Hepatocyte (in vitro differentiated cells): Measurements from ENCODE around the gene CACNA1C. TPM values are rescaled to one million over a fixed set of nuclear protein-coding genes. Genes with fewer than 3 reads are reported as not detected.

ENCODE experiments used
- DNase-seq: peaks from one replicate; pipeline ENCODE4 v3.0.0-alpha.2; 2016; ENCODE audit warnings: low spot score
- H2AFZ ChIP-seq: fragments of 200-600 bp; sonication (generic); 2 replicates; pipeline ENCODE4 v1.6.0; 2016; ENCODE audit warnings: antibody characterized with exemption, mild to moderate bottlenecking
- H3K27ac ChIP-seq: fragments of 200-600 bp; sonication (generic); 2 replicates; pipeline ENCODE4 v1.5.1; 2016; ENCODE audit warnings: mild to moderate bottlenecking
- H3K27me3 ChIP-seq: fragments of 200-600 bp; sonication (generic); 2 replicates; pipeline ENCODE4 v1.6.1; 2016
- H3K36me3 ChIP-seq: fragments of 200-600 bp; sonication (generic); replicated peaks from 2 replicates; pipeline ENCODE4 v1.5.1; 2016; ENCODE audit warnings: low read depth; ENCODE audit not compliant: insufficient read depth
- H3K4me1 ChIP-seq: fragments of 200-600 bp; sonication (generic); 2 replicates; pipeline ENCODE4 v1.5.1; 2016; ENCODE audit warnings: mild to moderate bottlenecking, moderate library complexity; ENCODE audit not compliant: insufficient read depth
- H3K4me2 ChIP-seq: fragments of 200-600 bp; sonication (generic); 2 replicates; pipeline ENCODE4 v1.6.0; 2016
- H3K4me3 ChIP-seq: fragments of 200-600 bp; sonication (generic); 2 replicates; pipeline ENCODE4 v1.5.1; 2016; ENCODE audit warnings: mild to moderate bottlenecking
- H3K79me2 ChIP-seq: fragments of 200-600 bp; sonication (generic); 2 replicates; pipeline ENCODE4 v1.6.0; 2017; ENCODE audit warnings: mild to moderate bottlenecking
- H3K9me2 ChIP-seq: fragments of 200-600 bp; sonication (generic); replicated peaks from 2 replicates; pipeline ENCODE4 v1.6.0; 2017; ENCODE audit warnings: mild to moderate bottlenecking; ENCODE audit not compliant: insufficient read depth
- H3K9me3 ChIP-seq: fragments of 200-600 bp; sonication (generic); 2 replicates; pipeline ENCODE4 v1.5.1; 2016; ENCODE audit warnings: low read depth, mild to moderate bottlenecking
- H4K20me1 ChIP-seq: fragments of 200-600 bp; sonication (generic); 2 replicates; pipeline ENCODE4 v1.6.0; 2016; ENCODE audit warnings: mild to moderate bottlenecking; ENCODE audit not compliant: insufficient read depth, poor library complexity, severe bottlenecking
- EZH2 ChIP-seq: fragments of 200-600 bp; sonication (generic); IDR thresholded peaks from 2 replicates; pipeline ENCODE4 v1.6.1; 2016; ENCODE audit warnings: antibody characterized with exemption, mild to moderate bottlenecking, borderline replicate concordance
- EZH2phosphoT487 ChIP-seq: fragments of 200-600 bp; sonication (generic); IDR thresholded peaks from one replicate; pipeline ENCODE4 v1.6.1; 2018; ENCODE audit warnings: antibody characterized with exemption, mild to moderate bottlenecking, low read depth, moderate library complexity; ENCODE audit not compliant: unreplicated experiment, severe bottlenecking
- WGBS: methylation state at CpG from one replicate; pipeline ENCODE4 v1.1.6; 2016; ENCODE audit warnings: low lambda C conversion rate; ENCODE audit errors: missing lambda C conversion rate; 5-methylcytosine and 5-hydroxymethylcytosine counted together
- polyA plus RNA-seq: library from polyadenylated mRNA; unstranded; fragments of >200 nt; fragmentation: Nextera tagmentation; extraction: Ambion mirVana; gene quantifications from 2 replicates; pipeline ENCODE4 v1.2.1, GENCODE V29; 2016
- total RNA-seq: library from RNA; depleted of rRNA; stranded (reverse); fragments of >200 nt; gene quantifications from 2 replicates; pipeline ENCODE4 v1.2.3, GENCODE V29; 2014
- TF ChIP-seq, protein P1 (sequence below): fragments of 200-600 bp; sonication (generic); IDR thresholded peaks from 2 replicates; pipeline ENCODE4 v1.5.1; 2016; ENCODE audit warnings: antibody characterized with exemption, mild to moderate bottlenecking; ENCODE audit not compliant: poor library complexity

CACNA1C gene
- total and polyA plus RNA-seq, 2 experiments from 2014 or later = 3.2 to 4.0 TPM

GRCh38 chr12:2180737-2181082, 127.9 kb downstream of the CACNA1C start:
- no peaks in the 10 kb centered on the region for H3K9me2 ChIP-seq
- no peaks in the 10 kb centered on the region for H4K20me1 ChIP-seq
- no peak overlapping the region for H2AFZ ChIP-seq
- peaks cover 5% of the 10 kb centered on the region for H3K4me1 ChIP-seq
- H3K79me2 ChIP-seq = no peaks in the 10 kb centered on the region
- no peaks in the 10 kb centered on the region for H3K36me3 ChIP-seq
- no peak for DNase-seq
- no peak overlapping the region for H3K4me2 ChIP-seq
- TF ChIP-seq, protein P1, sequence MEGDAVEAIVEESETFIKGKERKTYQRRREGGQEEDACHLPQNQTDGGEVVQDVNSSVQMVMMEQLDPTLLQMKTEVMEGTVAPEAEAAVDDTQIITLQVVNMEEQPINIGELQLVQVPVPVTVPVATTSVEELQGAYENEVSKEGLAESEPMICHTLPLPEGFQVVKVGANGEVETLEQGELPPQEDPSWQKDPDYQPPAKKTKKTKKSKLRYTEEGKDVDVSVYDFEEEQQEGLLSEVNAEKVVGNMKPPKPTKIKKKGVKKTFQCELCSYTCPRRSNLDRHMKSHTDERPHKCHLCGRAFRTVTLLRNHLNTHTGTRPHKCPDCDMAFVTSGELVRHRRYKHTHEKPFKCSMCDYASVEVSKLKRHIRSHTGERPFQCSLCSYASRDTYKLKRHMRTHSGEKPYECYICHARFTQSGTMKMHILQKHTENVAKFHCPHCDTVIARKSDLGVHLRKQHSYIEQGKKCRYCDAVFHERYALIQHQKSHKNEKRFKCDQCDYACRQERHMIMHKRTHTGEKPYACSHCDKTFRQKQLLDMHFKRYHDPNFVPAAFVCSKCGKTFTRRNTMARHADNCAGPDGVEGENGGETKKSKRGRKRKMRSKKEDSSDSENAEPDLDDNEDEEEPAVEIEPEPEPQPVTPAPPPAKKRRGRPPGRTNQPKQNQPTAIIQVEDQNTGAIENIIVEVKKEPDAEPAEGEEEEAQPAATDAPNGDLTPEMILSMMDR = no peak
- TF ChIP-seq EZH2phosphoT487 = no peak
- TF ChIP-seq EZH2 = no peak
- 96% methylated on average over 3 of the region's 3 CpGs for WGBS
- H3K9me3 ChIP-seq = no peaks in the 10 kb centered on the region
- H3K27ac ChIP-seq = peak overlapping the region; percentile 14
- no peaks in the 10 kb centered on the region for H3K27me3 ChIP-seq
- H3K4me3 ChIP-seq = no peak overlapping the region

DNA sequence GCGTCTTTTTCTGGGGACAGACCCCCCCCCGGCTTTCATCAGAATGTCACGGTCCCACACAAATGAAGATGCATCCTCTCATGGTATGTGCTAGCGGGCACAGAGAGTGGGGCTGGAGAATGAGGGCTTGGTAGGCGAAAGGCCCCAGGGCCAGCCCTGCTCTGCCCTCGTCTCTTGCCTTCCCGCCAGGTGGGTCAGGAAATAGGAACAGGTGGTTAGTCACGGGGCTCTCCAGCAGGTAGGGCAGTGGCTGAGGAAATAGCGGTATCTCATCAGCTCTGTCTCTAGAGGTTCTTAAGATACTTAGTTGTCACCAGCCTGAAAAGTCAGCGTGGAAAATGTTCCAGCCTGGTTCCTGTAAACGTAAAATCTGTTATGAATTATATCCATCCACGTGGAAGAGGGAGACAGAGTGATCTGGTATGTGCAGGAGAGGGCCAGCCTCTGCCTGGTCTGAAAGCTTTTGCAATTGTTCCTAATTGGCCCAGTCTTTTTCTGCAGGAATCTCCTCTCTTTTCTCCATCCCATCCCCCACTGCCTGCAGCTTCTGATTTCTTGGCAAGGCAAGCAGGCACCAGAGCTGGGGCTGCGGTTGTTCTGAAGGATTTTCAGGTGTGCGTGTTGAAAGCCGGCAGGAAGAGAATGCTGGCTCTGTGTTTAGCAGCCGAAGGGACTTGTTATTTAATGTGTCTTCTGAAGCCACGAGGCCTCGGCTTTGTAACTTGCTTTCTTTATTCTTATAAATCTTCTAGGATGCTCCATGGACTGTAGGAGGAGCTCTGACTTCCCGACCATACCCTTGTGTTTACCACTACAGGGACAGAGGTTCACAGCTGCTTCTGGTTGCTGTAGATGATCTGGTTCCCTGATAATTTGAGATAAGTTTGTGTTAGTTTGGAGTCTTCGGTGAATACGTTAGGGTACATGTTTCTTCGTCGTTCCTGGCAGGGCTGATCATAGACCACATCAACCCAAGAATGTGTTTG, 131.1 kb downstream of the CACNA1C start:
- Histone ChIP-seq H3K36me3 (no peaks in the 10 kb centered on the region), H3K79me2 (no peaks in the 10 kb centered on the region), H3K4me2 (peak overlapping the region; percentile 62), H4K20me1 (no peaks in the 10 kb centered on the region), H3K9me3 (no peaks in the 10 kb centered on the region), H3K27me3 (no peaks in the 10 kb centered on the region), H3K27ac (peak overlapping the region; percentile 57), H3K9me2 (no peaks in the 10 kb centered on the region), H2AFZ (peak overlapping the region; percentile 39), H3K4me3 (no peak overlapping the region), H3K4me1 (peaks cover 5% of the 10 kb centered on the region)
- TF ChIP-seq EZH2 = no peak
- no peak for TF ChIP-seq EZH2phosphoT487
- TF ChIP-seq, protein P1 = peak; percentile 49
- peak; percentile 68 for DNase-seq
- 42% methylated on average over 23 of the region's 23 CpGs for WGBS

- Histone ChIP-seq H3K27ac (no peak overlapping the region), H3K4me1 (peaks cover 5% of the 10 kb centered on the region), H4K20me1 (no peaks in the 10 kb centered on the region), H3K4me2 (no peak overlapping the region), H3K36me3 (no peaks in the 10 kb centered on the region), H3K4me3 (no peak overlapping the region), H3K27me3 (no peaks in the 10 kb centered on the region), H3K79me2 (no peaks in the 10 kb centered on the region), H2AFZ (no peak overlapping the region), H3K9me3 (no peaks in the 10 kb centered on the region), H3K9me2 (no peaks in the 10 kb centered on the region)
- WGBS = 92% methylated on average over 21 of the region's 21 CpGs
- no peak for DNase-seq
- no peak for TF ChIP-seq EZH2
- no peak for TF ChIP-seq EZH2phosphoT487
- TF ChIP-seq, protein P1 = no peak
These were observed 133.1 kb downstream of the CACNA1C start for GRCh38 chr12:2185751-2186341.
